Skeletal muscle cell (primary cell): ENCODE results near the gene STK11.

Experiments
- DNase-seq: peaks from one replicate; pipeline ENCODE4 v3.0.0-alpha.2; 2010; ENCODE audit warnings: low read depth
- H3K4me3 ChIP-seq: 2 replicates; pipeline ENCODE4 v1.5.1; 2011; ENCODE audit warnings: low read depth, mild to moderate bottlenecking, control low read depth, low read length, moderate library complexity

Gene STK11

GRCh38 chr19:1205114-1206099 lies at the start of gene STK11:
TSS of gene STK11 (plus strand) at chr19:1205778. CDS start at chr19:1206914, 1,136 bp downstream.
- peak within 1 kb of the TSS; percentile 74 for H3K4me3 ChIP-seq
- DNase-seq, result peak; percentile 87

GRCh38 chr19:1156305-1156801 lies 49.2 kb upstream of the STK11 start:
- no peak for DNase-seq
- no peak overlapping the region for H3K4me3 ChIP-seq

- DNase-seq, result no peak
Observed at GRCh38 chr19:1156830-1157615, 48.6 kb upstream of the STK11 start.

GRCh38 chr19:1157931-1158884 lies 47.4 kb upstream of the STK11 start:
- no peak overlapping the region for H3K4me3 ChIP-seq
- DNase-seq, result no peak

More at GRCh38 chr19:1156830-1157615, 48.6 kb upstream of the STK11 start:
- H3K4me3 ChIP-seq, result no peak overlapping the region

GRCh38 chr19:1158885-1159448 lies 46.6 kb upstream of the STK11 start:
- H3K4me3 ChIP-seq, result no peak overlapping the region
- no peak for DNase-seq

GRCh38 chr19:1159864-1160595 lies 45.5 kb upstream of the STK11 start:
- H3K4me3 ChIP-seq, result no peak overlapping the region
- DNase-seq, result no peak

- no peak overlapping the region for H3K4me3 ChIP-seq
- no peak for DNase-seq
Observed at GRCh38 chr19:1161716-1162115, 43.9 kb upstream of the STK11 start.

- H3K4me3 ChIP-seq, result no peak overlapping the region
- DNase-seq, result no peak
Observed at GRCh38 chr19:1162404-1163282, 42.9 kb upstream of the STK11 start.

GRCh38 chr19:1163283-1163933 lies 42.2 kb upstream of the STK11 start:
- H3K4me3 ChIP-seq, result no peak overlapping the region

GRCh38 chr19:1163934-1164683 lies 41.5 kb upstream of the STK11 start:
- DNase-seq, result no peak
- no peak overlapping the region for H3K4me3 ChIP-seq

More at GRCh38 chr19:1163283-1163933, 42.2 kb upstream of the STK11 start:
- DNase-seq, result no peak

GRCh38 chr19:1164684-1165531 lies 40.7 kb upstream of the STK11 start:
- H3K4me3 ChIP-seq, result no peak overlapping the region
- no peak for DNase-seq

- DNase-seq, result no peak
- no peak overlapping the region for H3K4me3 ChIP-seq
Observed at GRCh38 chr19:1166872-1167573, 38.6 kb upstream of the STK11 start.

GRCh38 chr19:1167687-1168571 lies 37.6 kb upstream of the STK11 start:
- H3K4me3 ChIP-seq, result no peak overlapping the region
- no peak for DNase-seq
